ENCODE data around the gene AFAP1L2.

The AFAP1L2 gene

DNA sequence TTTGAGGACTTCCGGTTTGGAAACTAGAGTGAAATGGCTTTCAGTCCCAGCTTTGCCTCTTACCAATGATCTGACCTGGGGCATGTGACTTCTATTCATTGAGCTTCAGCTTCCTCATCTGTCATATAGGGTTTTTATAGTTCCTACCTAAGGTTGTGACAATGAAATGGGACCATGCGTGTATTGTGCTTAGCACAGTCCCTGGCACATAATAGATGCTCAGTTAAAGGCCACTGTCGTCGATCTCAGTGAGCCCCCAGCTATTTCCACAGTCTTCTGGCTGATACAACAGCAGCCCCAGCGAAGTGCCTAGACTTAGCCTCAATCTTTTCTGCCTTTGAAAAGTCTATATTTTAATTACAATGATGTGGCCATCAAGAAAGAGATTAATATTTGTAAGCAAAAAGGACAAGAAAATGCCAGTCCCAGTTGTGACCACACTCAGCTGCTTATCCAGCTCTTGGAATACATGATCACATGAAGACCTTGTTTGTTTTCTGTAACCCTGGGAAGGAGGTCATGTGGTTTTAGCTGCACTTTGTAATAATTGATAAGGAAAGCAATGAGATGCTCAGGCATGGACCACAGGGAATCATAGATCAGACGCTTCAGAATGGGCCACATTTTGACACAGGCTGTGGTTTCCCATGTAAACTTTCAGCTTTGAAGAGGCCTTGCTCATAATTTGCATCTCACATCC lies 120.6 kb downstream of the AFAP1L2 start:
- no peak for DNase-seq

DNA sequence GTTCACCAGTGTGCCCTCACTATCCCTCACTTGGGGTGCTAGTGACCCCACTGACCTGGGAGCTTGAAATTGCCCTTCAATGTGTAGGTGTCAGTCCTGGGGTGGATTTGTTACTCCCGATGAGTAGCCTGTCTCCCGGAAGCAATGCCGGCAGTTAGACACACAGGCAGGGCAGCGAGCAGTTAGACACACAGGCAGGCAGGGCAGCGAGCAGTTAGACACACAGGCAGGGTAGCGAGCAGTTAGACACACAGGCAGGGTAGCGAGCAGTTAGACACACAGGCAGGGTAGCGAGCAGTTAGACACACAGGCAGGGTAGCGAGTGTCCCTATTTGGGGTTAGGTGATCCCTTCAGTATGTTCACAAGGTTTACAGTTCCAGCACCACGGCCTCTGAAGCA lies 121.2 kb downstream of the AFAP1L2 start:
- no peak for DNase-seq

DNA sequence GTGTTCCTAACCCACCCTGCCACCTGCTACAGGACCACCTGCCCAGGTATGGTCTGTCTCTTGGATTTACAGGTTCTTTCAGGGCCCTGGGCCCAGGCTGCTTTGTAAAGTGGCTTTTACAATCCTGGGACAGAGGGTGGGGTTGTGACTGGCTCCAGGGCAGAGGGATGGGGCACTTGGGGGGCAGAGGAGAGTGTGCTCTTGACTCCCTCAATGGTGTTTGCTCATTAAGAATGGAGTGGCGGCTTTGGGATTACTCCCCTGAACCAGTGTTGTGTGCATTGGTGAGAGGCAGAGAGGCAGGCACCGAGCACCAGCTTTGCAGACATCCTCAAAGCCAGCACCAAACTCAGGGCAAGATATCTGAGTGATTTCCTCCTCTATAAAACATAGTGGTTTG lies 121.8 kb downstream of the AFAP1L2 start:
- DNase-seq = no peak

DNA sequence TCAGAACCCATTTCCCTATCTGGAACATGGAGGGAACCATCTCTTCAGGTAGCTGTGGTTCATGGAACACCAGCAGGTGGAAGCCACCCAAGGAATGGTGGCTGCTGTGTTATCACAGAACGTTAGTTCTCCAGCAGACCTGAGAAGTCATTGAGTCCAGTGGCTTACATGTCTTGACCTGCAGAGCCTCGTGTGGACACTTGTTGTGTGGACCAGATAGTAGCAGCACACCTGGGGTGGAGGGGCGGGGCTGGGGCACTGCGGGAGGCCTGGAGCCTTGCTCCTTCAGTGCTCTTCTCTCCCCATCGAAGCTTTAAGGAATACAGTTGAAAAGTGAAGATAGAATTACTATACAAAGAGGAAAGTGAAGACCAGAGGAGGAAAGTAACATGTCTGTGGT lies 122.8 kb downstream of the AFAP1L2 start:
- no peak for DNase-seq

DNA sequence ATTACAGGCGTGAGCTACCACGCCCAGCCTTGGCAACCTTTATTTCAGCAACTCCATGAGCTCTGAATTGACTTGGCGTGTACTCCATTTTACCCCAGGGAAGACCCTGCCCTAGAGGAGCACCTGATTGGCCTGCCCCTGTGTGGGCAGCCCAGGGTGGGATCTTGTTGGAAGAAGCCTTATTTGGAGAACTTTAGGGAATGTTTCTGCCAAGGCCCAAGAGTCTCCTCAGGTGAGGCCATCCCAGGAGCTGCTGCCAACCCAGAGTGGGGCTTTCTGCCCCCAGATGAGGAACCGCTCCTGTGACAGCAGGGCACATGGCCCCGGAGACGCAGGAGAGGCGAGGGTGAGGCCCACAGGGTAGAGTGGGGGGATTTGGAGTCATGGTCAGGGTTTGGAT lies 123.3 kb downstream of the AFAP1L2 start:
- no peak for DNase-seq

DNA sequence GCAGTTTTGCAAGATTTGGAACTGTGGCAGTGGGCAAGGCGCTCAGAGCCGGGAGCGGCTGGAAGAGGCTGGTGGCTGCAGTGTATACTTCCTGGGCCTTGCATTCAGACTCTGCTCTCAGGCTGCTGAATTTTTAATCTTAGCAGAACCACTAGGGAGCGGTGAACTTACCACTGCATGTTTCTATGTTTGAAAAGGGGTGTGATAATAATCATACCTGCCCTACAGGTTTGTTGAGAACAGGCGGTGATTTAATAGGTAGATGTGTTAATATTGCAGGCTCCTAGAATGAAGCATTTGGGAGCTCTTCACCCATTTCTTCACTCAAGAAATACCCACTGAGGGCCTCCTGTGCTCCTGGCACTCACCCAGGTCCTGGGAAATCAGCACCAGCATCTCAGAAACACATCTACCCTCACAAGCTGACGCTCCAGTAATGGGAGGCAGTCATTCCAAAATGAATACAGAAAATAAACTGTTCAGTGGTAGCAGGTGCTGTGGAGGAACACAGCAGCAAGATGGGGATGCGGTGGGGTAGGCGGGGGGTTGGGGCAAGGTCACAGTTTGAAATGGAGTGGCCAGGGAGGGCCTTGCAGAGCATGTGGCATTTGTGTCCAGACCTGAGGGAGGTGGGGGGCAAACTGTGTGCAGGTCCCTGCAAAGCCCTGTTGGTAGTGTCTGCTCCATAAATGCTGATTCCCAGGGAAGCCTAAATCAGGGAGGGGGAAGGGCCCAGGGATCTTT lies 124.2 kb downstream of the AFAP1L2 start:
- no peak for DNase-seq

GRCh38 chr10:114279289-114279688 lies 125.0 kb downstream of the AFAP1L2 start:
- no peak for DNase-seq

GRCh38 chr10:114278884-114279191 lies 125.5 kb downstream of the AFAP1L2 start:
- no peak for DNase-seq

DNA sequence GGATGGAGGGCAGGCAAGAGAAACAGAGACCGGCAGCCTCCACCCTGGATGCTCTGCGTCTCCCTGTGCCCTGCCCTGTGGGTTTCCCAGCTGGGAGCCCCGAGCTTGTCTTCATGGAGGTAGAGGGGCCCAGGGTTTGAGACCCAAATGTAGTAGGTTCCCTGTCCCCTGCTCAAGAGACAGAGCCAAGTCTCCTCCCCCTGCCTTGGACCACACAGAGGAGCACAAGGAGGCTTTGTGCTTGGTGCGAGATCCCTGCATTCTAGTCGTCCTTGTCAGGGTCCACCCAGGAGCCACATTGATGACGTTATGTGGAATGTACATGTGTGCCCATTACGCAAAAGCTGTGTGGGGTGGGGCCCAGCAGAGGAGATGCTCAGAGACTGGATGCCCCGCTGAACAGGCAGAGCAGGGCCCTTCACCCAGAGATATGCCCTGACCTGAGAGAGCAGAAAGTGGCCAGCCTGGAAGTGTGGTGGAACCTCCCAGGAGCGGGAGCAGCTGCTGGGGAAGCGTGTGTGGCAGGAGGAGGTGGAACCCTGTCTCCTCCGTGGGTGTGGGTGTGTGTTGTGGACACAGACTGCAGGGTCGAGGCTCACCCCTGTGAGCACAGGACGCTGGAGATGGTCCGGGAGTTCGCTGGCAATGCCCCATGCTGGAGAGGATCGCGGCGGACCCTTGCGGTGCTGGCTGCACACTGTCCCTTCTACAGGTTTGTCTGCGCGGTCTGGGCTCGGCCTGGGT lies 126.0 kb downstream of the AFAP1L2 start:
- DNase-seq = no peak

- DNase-seq = no peak
These were observed 127.6 kb downstream of the AFAP1L2 start for GRCh38 chr10:114276671-114277070.

GRCh38 chr10:114276066-114276465 lies 128.2 kb downstream of the AFAP1L2 start:
- no peak for DNase-seq

DNA sequence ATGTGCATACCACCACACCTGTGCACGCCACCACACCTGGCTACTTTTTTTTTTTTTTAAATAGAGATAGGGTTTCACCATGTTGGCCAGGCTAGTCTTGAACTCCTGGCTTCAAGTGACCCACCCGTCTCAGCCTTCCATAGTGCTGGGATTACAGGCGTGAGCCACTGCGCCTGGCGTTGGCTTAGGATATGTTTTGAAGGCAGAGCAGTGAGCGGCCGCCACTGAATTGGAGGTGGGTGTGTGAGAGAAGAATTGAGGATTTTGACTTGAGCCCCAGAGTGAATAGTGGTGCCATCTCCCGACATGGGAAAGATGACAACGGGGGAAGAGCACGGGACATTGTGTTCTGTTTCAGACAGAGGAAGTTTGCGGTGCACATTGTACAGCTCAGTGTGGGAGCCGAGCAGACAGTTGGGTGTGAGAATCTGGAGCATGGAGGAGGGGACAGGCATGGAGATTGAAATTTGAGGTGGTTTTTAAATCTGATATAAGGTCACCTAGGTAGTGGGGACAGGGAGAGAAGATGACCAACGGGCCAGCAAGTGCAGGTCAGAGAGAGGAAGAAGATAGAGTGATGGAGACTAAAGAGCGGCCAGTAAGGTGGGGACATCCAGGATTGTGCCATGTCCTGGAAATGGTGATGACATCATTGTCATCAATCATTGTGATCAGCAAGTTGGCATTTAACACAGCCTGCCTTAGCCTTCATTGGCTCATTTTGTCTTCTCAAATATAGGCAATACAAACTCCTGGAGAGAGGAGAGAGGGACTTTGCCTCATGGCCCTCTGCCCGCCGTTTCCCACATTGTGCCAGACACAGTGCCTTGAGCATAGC lies 129.5 kb downstream of the AFAP1L2 start:
- DNase-seq = no peak

DNA sequence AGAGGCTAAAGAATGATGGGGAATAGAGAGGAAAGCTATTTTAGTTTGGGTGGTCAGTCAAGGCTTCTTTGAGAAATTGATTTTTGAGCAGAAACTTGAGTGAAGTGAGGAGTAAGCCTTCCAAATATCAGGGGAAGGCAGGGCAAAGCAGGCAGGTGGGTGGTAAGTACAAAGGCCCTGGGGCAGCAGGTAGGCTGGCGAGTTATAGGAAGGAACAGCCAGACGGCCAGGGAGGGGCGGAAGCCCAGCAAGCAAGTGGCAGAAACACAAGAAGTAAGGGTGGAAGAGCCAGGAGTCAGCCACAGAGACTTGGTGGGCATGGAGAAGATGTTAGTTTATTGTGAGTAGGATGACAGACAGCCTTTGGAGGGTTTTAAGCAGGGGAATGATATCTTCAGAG lies 130.4 kb downstream of the AFAP1L2 start:
- no peak for DNase-seq

- DNase-seq = no peak
These were observed 131.6 kb downstream of the AFAP1L2 start for GRCh38 chr10:114272696-114273095.

DNA sequence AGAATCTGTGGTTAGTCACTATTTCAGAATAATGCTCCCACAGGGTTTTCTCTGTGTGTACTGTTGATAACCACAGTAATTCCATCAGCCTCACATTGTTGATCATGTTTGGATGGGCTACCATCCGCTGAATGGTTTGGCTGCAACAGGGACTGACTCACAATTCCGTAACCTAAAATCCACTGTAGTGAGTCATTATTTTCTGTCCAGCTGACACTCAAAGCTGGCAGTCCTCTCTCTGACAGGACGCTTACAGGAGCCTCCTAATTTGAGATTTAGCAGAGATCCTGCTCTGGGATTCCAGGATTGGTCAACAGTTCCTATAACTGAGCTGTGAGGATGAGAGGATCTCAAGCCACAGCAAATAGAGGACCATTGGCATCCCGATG lies 132.5 kb downstream of the AFAP1L2 start:
- DNase-seq = no peak

- no peak for DNase-seq
These were observed 133.1 kb downstream of the AFAP1L2 start for GRCh38 chr10:114271075-114271778.

- no peak for DNase-seq
These were observed 137.8 kb downstream of the AFAP1L2 start for GRCh38 chr10:114266521-114266920.

DNA sequence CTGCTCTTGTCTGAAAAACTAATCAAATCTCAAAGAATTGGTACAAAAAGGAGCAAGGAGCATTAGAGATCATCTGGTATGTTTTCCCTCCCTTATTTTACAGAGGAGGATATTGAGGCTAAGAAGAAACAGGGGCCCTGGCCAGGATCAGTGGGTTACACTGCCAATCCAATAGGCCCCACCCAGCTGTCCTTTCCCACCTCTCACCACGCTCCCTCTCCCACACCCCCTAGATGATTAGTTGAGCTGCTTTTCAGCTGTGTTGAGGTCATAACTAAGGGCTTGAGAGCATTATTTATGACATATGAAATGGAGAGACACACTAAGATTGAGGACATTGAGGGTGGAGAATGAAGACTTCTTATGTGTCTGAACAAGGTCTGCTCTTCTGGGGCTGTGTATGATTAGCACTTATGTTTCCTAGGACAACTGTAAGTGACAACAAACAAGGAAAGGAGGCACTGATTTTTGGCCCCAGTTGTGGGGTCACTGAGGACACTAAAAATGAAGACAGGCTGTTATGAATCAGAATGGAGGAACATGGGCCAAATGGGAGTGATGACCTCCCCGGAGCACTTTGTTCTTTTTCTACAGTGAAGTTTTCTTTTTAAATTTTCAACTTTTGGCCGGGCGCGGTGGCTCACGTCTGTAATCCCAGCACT lies 138.8 kb downstream of the AFAP1L2 start:
- no peak for DNase-seq

- no peak for DNase-seq
These were observed 141.8 kb downstream of the AFAP1L2 start for GRCh38 chr10:114262496-114262895.

DNA sequence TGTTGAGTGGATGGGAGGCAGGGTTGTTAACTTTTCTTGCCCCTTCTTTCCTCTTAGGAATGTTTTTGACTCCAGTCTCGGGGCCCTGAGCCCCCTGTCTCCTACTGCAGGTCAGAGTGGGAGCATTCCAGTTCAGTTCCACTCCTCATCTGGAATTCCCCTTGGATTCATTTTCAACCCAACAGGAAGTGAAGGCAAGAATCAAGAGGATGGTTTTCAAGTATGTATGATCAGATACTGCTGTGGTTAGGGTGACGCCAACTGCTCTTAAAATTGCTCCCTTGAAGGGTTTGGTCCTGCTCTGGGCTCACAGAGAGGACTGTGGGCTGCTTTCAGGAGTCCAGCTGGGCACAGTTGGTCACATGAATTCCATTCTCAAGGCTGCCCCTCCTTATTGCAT lies 143.2 kb downstream of the AFAP1L2 start:
- no peak for DNase-seq

GRCh38 chr10:114260366-114260765 lies 143.9 kb downstream of the AFAP1L2 start:
- DNase-seq = no peak

DNA sequence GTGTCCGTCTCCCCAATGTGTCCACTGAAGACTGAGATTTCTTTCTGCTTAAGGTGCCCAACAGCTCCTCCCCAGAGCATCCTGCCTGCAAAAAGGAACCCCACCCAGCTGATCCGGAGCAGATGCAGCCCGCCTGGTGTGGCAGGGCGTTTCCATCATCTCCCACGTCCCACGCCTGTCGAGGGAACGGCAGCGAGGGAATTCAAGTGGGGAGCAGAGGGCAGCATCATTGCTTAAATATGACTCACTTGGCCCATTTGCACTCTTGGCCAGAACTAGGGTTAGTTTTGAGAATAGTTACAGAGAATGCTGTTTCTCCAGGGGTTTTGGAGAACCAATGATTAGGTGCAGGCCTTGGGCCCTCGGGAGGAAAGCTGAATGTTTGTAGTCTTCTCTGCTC lies 144.5 kb downstream of the AFAP1L2 start:
- no peak for DNase-seq

All from CD4-positive, alpha-beta T cell treated with Interleukin-4 for 4 hours (primary cell).